Transverse colon (tissue), 4 donors: ENCODE measurements around the gene AARSD1.

Source experiments
- POLR2A ChIP-seq: fragments of 450-650 bp; IDR thresholded peaks from one replicate; pipeline ENCODE4 v1.6.1; 2016; ENCODE audit warnings: antibody characterized with exemption, mild to moderate bottlenecking, moderate library complexity
- POLR2AphosphoS5 ChIP-seq, 3 donors: sonication (generic); formaldehyde crosslinking; IDR thresholded peaks; one replicate each; pipeline ENCODE4 v1.6.1; 2016; ENCODE audit warnings: antibody characterized with exemption in 3 of 3
- TF ChIP-seq, protein P1 (sequence below), 5 experiments: fragments of 200-600 bp in 3 of 5; fragments of 450-650 bp in 2 of 5; sonication (generic) in 3 of 5; IDR thresholded peaks; 1 replicate in 2 of 5; 2 replicates in 3 of 5; pipeline ENCODE4 v1.5.1; 2016 to 2017; ENCODE audit warnings: antibody characterized with exemption in 5 of 5, inconsistent platforms in 3 of 5, mild to moderate bottlenecking in 2 of 5, moderate library complexity in 1 of 5

DNA sequence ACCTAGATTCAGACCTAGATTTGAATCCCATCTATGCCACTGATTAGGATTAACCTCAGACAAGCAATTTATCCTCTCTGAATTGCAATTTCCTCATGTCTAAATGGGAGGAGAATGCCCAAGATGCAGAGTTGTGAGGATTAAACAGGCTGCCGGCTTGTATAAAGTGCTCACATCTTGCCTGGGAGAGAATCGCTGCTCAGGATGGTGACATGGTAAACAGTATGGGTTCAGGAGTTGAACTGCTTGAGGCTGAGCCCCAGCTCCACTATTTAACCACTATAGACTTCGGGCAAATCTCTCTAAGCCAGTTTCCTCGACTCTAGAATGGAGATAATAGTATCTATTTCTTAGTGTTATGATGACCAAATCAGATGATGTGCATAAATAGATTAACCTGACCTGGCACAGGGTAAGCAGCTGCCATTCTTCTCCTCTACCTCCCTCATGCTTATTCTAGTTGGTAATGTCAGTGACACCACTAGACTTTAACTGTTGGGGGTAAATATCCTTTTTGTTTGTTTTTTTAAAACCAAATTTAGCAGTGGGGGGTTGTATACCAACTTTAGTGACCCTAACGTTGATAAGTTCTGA is 33.2 kb upstream of the AARSD1 start:
- TF ChIP-seq, protein P1, sequence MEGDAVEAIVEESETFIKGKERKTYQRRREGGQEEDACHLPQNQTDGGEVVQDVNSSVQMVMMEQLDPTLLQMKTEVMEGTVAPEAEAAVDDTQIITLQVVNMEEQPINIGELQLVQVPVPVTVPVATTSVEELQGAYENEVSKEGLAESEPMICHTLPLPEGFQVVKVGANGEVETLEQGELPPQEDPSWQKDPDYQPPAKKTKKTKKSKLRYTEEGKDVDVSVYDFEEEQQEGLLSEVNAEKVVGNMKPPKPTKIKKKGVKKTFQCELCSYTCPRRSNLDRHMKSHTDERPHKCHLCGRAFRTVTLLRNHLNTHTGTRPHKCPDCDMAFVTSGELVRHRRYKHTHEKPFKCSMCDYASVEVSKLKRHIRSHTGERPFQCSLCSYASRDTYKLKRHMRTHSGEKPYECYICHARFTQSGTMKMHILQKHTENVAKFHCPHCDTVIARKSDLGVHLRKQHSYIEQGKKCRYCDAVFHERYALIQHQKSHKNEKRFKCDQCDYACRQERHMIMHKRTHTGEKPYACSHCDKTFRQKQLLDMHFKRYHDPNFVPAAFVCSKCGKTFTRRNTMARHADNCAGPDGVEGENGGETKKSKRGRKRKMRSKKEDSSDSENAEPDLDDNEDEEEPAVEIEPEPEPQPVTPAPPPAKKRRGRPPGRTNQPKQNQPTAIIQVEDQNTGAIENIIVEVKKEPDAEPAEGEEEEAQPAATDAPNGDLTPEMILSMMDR (IDR thresholded peaks at IDR 0.05), result no peak
- TF ChIP-seq POLR2A (no peak), POLR2AphosphoS5 (IDR thresholded peaks at IDR 0.05) (no peak)
